GM18517 (cell line): ENCODE data around the gene MTPN.
A peak's percentile ranks its signal among the peaks of the same experiment; 100 is the strongest.

ENCODE experiments used
- ATAC-seq: cut with Tn5 transposase; IDR thresholded peaks from one replicate; pipeline ENCODE4 v1.9.1; 2021; ENCODE audit warnings: mild to moderate bottlenecking, moderate library complexity; ENCODE audit not compliant: unreplicated experiment

The MTPN gene

GRCh38 chr7:135990258-135990657 is 13.1 kb upstream of the MTPN start:
- ATAC-seq, result no peak

GRCh38 chr7:135981958-135982646 is 4.9 kb upstream of the MTPN start:
- ATAC-seq, result no peak

- peak; percentile 79 for ATAC-seq
Measured at GRCh38 chr7:135980665-135981180, 3.6 kb upstream of the MTPN start.

GRCh38 chr7:135980012-135980551 is 2.9 kb upstream of the MTPN start:
- no peak for ATAC-seq

- no peak for ATAC-seq
Measured at GRCh38 chr7:135979471-135980011, 2.4 kb upstream of the MTPN start.

GRCh38 chr7:135978624-135979023 is 1.5 kb upstream of the MTPN start:
- ATAC-seq, result no peak

GRCh38 chr7:135977742-135978066 is 545 bp upstream of the MTPN start:
- ATAC-seq, result no peak

- ATAC-seq, result no peak
Measured at GRCh38 chr7:135976312-135977006, 700 bp downstream of the MTPN start.

GRCh38 chr7:135975166-135975565 is 2.0 kb downstream of the MTPN start:
- ATAC-seq, result no peak

GRCh38 chr7:135974667-135975066 is 2.5 kb downstream of the MTPN start:
- ATAC-seq, result no peak

- no peak for ATAC-seq
Measured at GRCh38 chr7:135971366-135971725, 5.8 kb downstream of the MTPN start.

GRCh38 chr7:135970682-135971365 is 6.3 kb downstream of the MTPN start:
- ATAC-seq, result peak; percentile 79

GRCh38 chr7:135970045-135970444 is 7.1 kb downstream of the MTPN start:
- ATAC-seq, result no peak

- ATAC-seq, result no peak
Measured at GRCh38 chr7:135966341-135967043, 10.7 kb downstream of the MTPN start.

- peak; percentile 84 for ATAC-seq
Measured at GRCh38 chr7:135965602-135966001, 11.6 kb downstream of the MTPN start.

GRCh38 chr7:135964791-135965190 is 12.4 kb downstream of the MTPN start:
- ATAC-seq, result no peak

GRCh38 chr7:135964274-135964673 is 12.9 kb downstream of the MTPN start:
- no peak for ATAC-seq

- ATAC-seq, result no peak
Measured at GRCh38 chr7:135962802-135963201, 14.4 kb downstream of the MTPN start.

- no peak for ATAC-seq
Measured at GRCh38 chr7:135960709-135961451, 16.3 kb downstream of the MTPN start.
